22Rv1 (cell line): Measurements from ENCODE around the gene LZTS3.
"Not testable (repeated sequence)": the region's sequence is repeated elsewhere in the genome, so short reads cannot be mapped to it uniquely, and the experiment has no call there.

Experiments used
- H3K27ac ChIP-seq: fragments of 450-650 bp; 2 replicates; pipeline ENCODE4 v1.5.1; 2017
- CTCF ChIP-seq: fragments of 450-650 bp; IDR thresholded peaks from 2 replicates; pipeline ENCODE4 v1.5.1; 2017; ENCODE audit warnings: mild to moderate bottlenecking
- ZFX ChIP-seq: fragments of 450-650 bp; IDR thresholded peaks from 2 replicates; pipeline ENCODE4 v1.6.1; 2017; ENCODE audit warnings: antibody characterized with exemption, borderline replicate concordance

The LZTS3 gene

GRCh38 chr20:3135507-3136070 is 37.8 kb downstream of the LZTS3 start:
- TF ChIP-seq CTCF (no peak), ZFX (no peak)
- H3K27ac ChIP-seq = no peak overlapping the region

- H3K27ac ChIP-seq = no peak overlapping the region
- no peak for TF ChIP-seq ZFX
- no peak for TF ChIP-seq CTCF
Measured at GRCh38 chr20:3134151-3134550, 39.2 kb downstream of the LZTS3 start.

GRCh38 chr20:3133155-3133554 is 40.2 kb downstream of the LZTS3 start:
- no peak for TF ChIP-seq ZFX
- H3K27ac ChIP-seq = no peak overlapping the region

- no peak for TF ChIP-seq ZFX
- TF ChIP-seq CTCF = no peak
Measured at GRCh38 chr20:3130051-3130600, 43.2 kb downstream of the LZTS3 start.

GRCh38 chr20:3129094-3129493 is 44.3 kb downstream of the LZTS3 start:
- H3K27ac ChIP-seq = no peak overlapping the region
- TF ChIP-seq ZFX (no peak), CTCF (no peak)

More at GRCh38 chr20:3130051-3130600, 43.2 kb downstream of the LZTS3 start:
- no peak overlapping the region for H3K27ac ChIP-seq

GRCh38 chr20:3128275-3128984 is 44.9 kb downstream of the LZTS3 start:
- TF ChIP-seq CTCF = no peak
- TF ChIP-seq ZFX = no peak
- H3K27ac ChIP-seq = no peak overlapping the region

- H3K27ac ChIP-seq = no peak overlapping the region
- TF ChIP-seq ZFX (no peak), CTCF (no peak)
Measured at GRCh38 chr20:3126527-3126859, 46.9 kb downstream of the LZTS3 start.

- H3K27ac ChIP-seq = not testable (repeated sequence)
Measured at GRCh38 chr20:3125776-3126526, 47.4 kb downstream of the LZTS3 start.

- not testable (repeated sequence) for H3K27ac ChIP-seq
Measured at GRCh38 chr20:3124773-3125560, 48.4 kb downstream of the LZTS3 start.

GRCh38 chr20:3124163-3124562 is 49.2 kb downstream of the LZTS3 start:
- H3K27ac ChIP-seq = not testable (repeated sequence)
